Gastrocnemius medialis (tissue), 4 donors: ENCODE measurements around the gene MRPS18C. TPM values are rescaled to one million over a fixed set of nuclear protein-coding genes. Genes with fewer than 3 reads are reported as not detected.

ENCODE experiments used
- ATAC-seq, 2 donors: fragments of 150-250 bp; one replicate each; pipeline ENCODE4 v1.9.1; 2016
- DNase-seq, 2 donors: peaks; one replicate each; pipeline ENCODE4 v3.0.0-alpha.2; 2019
- H3K27ac ChIP-seq, 4 donors: fragments of 200-600 bp; sonication (generic); 1 replicate in 1 of 4; 2 replicates in 3 of 4; pipeline ENCODE4 v1.5.1; 2016 to 2018; ENCODE audit warnings: mild to moderate bottlenecking in 2 of 4, moderate library complexity in 1 of 4
- H3K27me3 ChIP-seq, 3 donors: fragments of 200-600 bp; sonication (generic) in 2 of 3; 1 replicate in 1 of 3; 2 replicates in 2 of 3; pipeline versions ENCODE4 v1.5.1 to v1.6.0; 2016 to 2019; ENCODE audit warnings: mild to moderate bottlenecking in 1 of 3, moderate library complexity in 1 of 3
- H3K36me3 ChIP-seq, 2 donors: fragments of 200-600 bp; sonication (generic) in 1 of 2; one replicate each; pipeline ENCODE4 v1.5.1; 2017 to 2018
- H3K4me1 ChIP-seq, 2 donors: fragments of 200-600 bp; sonication (generic) in 1 of 2; one replicate each; pipeline ENCODE4 v1.5.1; 2016 to 2017; ENCODE audit warnings: mild to moderate bottlenecking in 2 of 2
- H3K4me3 ChIP-seq, 4 donors: fragments of 200-600 bp; sonication (generic) in 3 of 4; 1 replicate in 1 of 4; 2 replicates in 3 of 4; pipeline ENCODE4 v1.5.1; 2016 to 2019; ENCODE audit warnings: mild to moderate bottlenecking in 2 of 4
- H3K9me3 ChIP-seq, 3 donors: fragments of 200-600 bp; sonication (generic) in 2 of 3; 1 replicate in 1 of 3; 2 replicates in 2 of 3; pipeline ENCODE4 v1.5.1; 2016 to 2019
- CTCF ChIP-seq, 5 experiments: fragments of 450-650 bp in 3 of 5; fragments of 200-600 bp in 2 of 5; sonication (generic) in 2 of 5; IDR thresholded peaks in 4 of 5; conservative IDR thresholded peaks in 1 of 5; 1 replicate in 4 of 5; 2 replicates in 1 of 5; pipeline ENCODE4 v1.5.1; 2016 to 2019; ENCODE audit warnings: antibody characterized with exemption in 5 of 5, mild to moderate bottlenecking in 3 of 5, moderate library complexity in 3 of 5
- POLR2A ChIP-seq, 2 donors: fragments of 450-650 bp; IDR thresholded peaks; one replicate each; pipeline ENCODE4 v1.6.1; 2017; ENCODE audit warnings: antibody characterized with exemption in 2 of 2, mild to moderate bottlenecking in 2 of 2, moderate library complexity in 2 of 2
- in situ Hi-C, 4 donors: fragments of 200-750 bp; cut with MboI; loops; one replicate each; pipeline versions ENCODE4 v1.15.0 to v1.8.0; 2017; ENCODE audit warnings: low sequenced_read_pairs in 4 of 4
- intact Hi-C: fragments of 100-400 bp; cut with DNase I; formaldehyde crosslinking; loops from one replicate; pipeline ENCODE4 v1.15.1; 2023; ENCODE audit warnings: low total_unique reads
- total RNA-seq, 4 donors: library from RNA; depleted of rRNA; stranded (reverse); fragments of >200 nt; gene quantifications; one replicate each; pipeline versions ENCODE4 v1.1.0 to v1.2.3, GENCODE V29; 2016

The MRPS18C gene
- total RNA-seq, 4 donors from 2014 or later = 22.2 to 57.9 (median 33.8) TPM

DNA sequence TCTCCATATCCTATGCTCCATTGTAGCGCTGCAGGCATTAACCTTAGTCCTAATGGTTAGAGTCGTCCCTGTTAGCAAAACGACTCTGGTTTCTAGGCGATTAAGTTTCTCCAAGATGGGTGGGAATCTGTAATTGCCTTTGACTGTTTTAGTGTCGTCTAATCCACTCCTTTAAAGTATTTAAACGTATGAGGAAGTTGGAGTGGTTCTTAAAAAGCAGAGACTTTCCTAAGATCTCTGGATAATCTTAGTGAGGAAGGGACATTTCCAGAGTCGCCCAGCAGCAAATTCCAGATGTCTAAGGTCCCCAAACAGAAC lies 285 bp downstream of the MRPS18C start:
- Histone ChIP-seq H3K4me1 (peaks cover 20 to 31% of the 10 kb centered on the region in 2 donors), H3K36me3 (peaks cover 0 to 41% of the 10 kb centered on the region in 2 donors)

DNA sequence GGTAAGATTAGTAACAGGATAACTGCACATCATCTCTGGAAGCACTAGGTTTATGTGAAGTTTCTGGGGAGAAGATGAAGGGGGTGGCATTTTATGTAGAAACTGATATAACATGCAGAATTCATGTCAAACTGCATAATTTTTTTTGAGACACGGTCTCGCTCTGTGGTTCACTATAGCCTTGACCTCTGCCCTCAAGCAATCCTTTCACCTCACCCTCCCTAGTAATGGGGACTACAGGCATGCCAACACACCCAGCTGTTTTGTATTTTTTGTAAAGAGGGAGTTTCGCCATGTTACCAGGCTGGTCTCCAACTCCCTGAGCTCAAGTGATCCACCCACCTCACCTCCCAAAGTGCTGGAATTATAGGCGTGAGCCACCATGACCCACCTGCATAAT lies 17.6 kb downstream of the MRPS18C start:
- Histone ChIP-seq H3K4me1 (no peaks in the 10 kb centered on the region), H3K27me3 (no peaks in the 10 kb centered on the region), H3K4me3 (no peak overlapping the region), H3K36me3 (peaks cover 0 to 23% of the 10 kb centered on the region in 2 donors), H3K9me3 (no peaks in the 10 kb centered on the region), H3K27ac (no peak overlapping the region)
- DNase-seq (no peak), ATAC-seq (no peak)
- TF ChIP-seq POLR2A (IDR thresholded peaks at IDR 0.05) = no peak
- intact Hi-C loops (no loop called here), in situ Hi-C loops (loop anchor here (25.0 kb wide), 6 partner anchors 186 to 1036 kb away; partner anchors contain the start of genes ENOPH1 (in 3 of the 4), HNRNPDL (in 3 of the 4), COPS4 (in 2 of the 4) and SEC31A (in 2 of the 4))

More for the DNA sequence above, 285 bp downstream of the MRPS18C start:
- no peak for TF ChIP-seq POLR2A (IDR thresholded peaks at IDR 0.05)
- no peak for TF ChIP-seq CTCF (IDR thresholded peaks at IDR 0.05 in 4 of 5, conservative IDR thresholded peaks at IDR 0.05 in 1 of 5)
- DNase-seq = no peak
- intact Hi-C loops (loop anchor here (1.0 to 10.0 kb wide), 4 partner anchors 172 to 1084 kb away; partner anchors contain the start of genes COQ2, HNRNPD and SEC31A), in situ Hi-C loops (loop anchor here (10.0 to 25.0 kb wide), 7 partner anchors 169 to 1019 kb away; partner anchors contain the start of genes ENOPH1 (in 3 of the 4), HNRNPDL (in 3 of the 4), COPS4 (in 2 of the 4) and COQ2 (in 2 of the 4))
- Histone ChIP-seq H3K9me3 (no peaks in the 10 kb centered on the region), H3K4me3 (peak overlapping the region; percentile 79 to 98 (median 92)), H3K27ac (peak overlapping the region; percentile 93 to 99 (median 98)), H3K27me3 (no peaks in the 10 kb centered on the region)
- ATAC-seq = no peak

DNA sequence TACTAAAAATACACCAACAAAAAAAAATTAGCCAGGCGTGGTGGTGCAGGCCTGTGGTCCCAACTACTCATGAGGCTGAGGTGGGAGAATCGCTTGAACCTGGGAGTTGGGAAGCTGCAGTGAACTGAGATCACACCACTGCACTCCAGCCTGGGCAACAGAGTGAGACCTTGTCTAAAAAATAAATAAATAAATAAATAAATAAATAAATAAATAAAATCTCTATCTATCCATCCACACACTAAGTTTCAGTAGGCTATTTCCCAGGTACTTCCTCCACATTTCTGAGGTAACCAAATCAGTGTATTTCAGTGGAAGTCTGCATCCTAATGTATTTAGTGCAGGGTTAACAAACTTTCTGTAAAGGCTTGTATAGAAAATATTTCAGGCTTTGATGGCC lies 18.1 kb downstream of the MRPS18C start:
- no peak for TF ChIP-seq CTCF (IDR thresholded peaks at IDR 0.05 in 4 of 5, conservative IDR thresholded peaks at IDR 0.05 in 1 of 5)
- no peak for TF ChIP-seq POLR2A (IDR thresholded peaks at IDR 0.05)
- H3K27me3 ChIP-seq = no peaks in the 10 kb centered on the region
- intact Hi-C loops (no loop called here), in situ Hi-C loops (loop anchor here (25.0 kb wide), 6 partner anchors 187 to 1037 kb away; partner anchors contain the start of genes ENOPH1 (in 3 of the 4), HNRNPDL (in 3 of the 4), COPS4 (in 2 of the 4) and SEC31A (in 2 of the 4))
- no peaks in the 10 kb centered on the region for H3K4me1 ChIP-seq
- DNase-seq (no peak), ATAC-seq (no peak)
- peaks cover 0 to 22% of the 10 kb centered on the region in 2 donors for H3K36me3 ChIP-seq
- H3K9me3 ChIP-seq = no peaks in the 10 kb centered on the region
- no peak overlapping the region for H3K4me3 ChIP-seq
- H3K27ac ChIP-seq = no peak overlapping the region

DNA sequence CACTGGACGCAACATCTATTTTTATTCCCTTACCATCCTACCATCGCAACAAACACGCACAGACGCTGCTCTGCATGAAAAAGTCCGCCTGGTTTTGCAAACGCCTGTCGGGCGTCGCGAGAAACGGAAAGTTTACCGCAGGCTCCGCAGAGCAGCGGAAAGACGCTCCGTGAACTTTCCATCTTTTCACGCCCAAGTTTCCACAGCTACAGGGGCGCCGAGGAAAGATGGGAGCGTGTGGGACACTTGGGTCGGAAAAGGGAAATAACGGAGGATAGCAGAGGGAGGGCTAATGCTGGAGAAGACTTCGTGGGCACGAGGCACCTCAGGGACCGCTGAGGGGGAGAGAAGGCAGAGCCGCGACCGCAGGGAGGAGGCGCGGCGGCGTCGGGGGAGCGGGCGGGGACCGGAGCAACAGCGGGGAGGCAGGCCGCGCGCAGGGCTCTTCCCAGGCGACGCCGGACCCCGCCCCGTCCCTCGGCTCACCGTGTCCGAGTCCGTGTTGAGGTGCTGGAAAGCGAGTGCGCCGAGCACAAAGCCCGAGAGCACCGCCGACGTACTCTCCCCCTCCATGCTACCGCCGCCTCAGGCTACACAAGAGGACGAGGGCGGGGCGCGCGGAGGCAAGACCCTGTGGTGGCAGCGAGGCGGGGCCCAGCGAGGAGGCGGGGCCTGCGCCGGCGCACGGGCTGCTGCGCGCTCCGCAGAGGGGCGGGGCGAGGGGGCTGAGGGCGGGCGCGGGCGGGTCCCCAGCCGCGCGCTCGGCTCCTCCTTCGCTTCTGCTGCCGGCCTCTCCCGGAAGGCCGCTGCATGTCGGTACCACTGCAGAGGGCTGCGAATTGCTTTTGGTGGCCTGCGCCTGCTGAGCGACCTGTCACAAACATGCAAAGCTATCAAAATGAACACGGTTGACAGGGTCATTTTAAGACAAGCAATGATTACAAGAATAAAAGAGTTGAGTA lies 28.9 kb downstream of the MRPS18C start, which contains the start of gene ABRAXAS1:
ABRAXAS1 (minus strand) TSS at position 601 of the 962 bp plus-strand sequence; CDS start at position 573, 28 bp downstream.
- DNase-seq (peak; percentile 88 to 93), ATAC-seq (peak; percentile 92 to 98)
- TF ChIP-seq POLR2A (IDR thresholded peaks at IDR 0.05) (peak; percentile 92 to 96), CTCF (IDR thresholded peaks at IDR 0.05 in 4 of 5, conservative IDR thresholded peaks at IDR 0.05 in 1 of 5) (no peak)
- in situ Hi-C loops (no loop called here), intact Hi-C loops (loop anchor here (1.0 to 2.0 kb wide), 2 partner anchors 29 to 50 kb away; partner anchors contain the start of gene HELQ)
- no peaks in the 10 kb centered on the region for H3K9me3 ChIP-seq
- peak within 1 kb of the TSS; percentile 86 to 95 (median 90) for H3K4me3 ChIP-seq
- peak within 1 kb of the TSS; percentile 81 to 96 (median 90) for H3K27ac ChIP-seq
- H3K27me3 ChIP-seq = no peaks in the 10 kb centered on the region
- peaks cover 0 to 4% of the 10 kb centered on the region in 2 donors for H3K36me3 ChIP-seq
- H3K4me1 ChIP-seq = peaks cover 13 to 18% of the 10 kb centered on the region in 2 donors
